Effector memory CD4-positive, alpha-beta T cell (primary cell): Measurements from ENCODE around the gene DYNC2I2.
"Not testable (repeated sequence)": the region's sequence is repeated elsewhere in the genome, so short reads cannot be mapped to it uniquely, and the experiment has no call there.

Experiments used
- DNase-seq, 3 donors: peaks; one replicate each; pipeline ENCODE4 v3.0.0-alpha.2; 2020
- H3K27ac ChIP-seq: 2 replicates; pipeline ENCODE4 v1.7.0; 2013; ENCODE audit warnings: mild to moderate bottlenecking, low read length, moderate library complexity; ENCODE audit not compliant: insufficient read depth, poor library complexity, severe bottlenecking
- H3K27me3 ChIP-seq: replicated peaks from 2 replicates; pipeline ENCODE4 v1.7.0; 2013; ENCODE audit warnings: mild to moderate bottlenecking, low read length; ENCODE audit not compliant: insufficient read depth, control insufficient read depth, poor library complexity, severe bottlenecking
- H3K36me3 ChIP-seq: 2 replicates; pipeline ENCODE4 v1.7.0; 2013; ENCODE audit warnings: mild to moderate bottlenecking, low read length, moderate library complexity; ENCODE audit not compliant: control insufficient read depth, insufficient read depth
- H3K4me1 ChIP-seq: 2 replicates; pipeline ENCODE4 v1.7.0; 2013; ENCODE audit warnings: low read length, mild to moderate bottlenecking; ENCODE audit not compliant: control insufficient read depth, insufficient read depth, poor library complexity, severe bottlenecking
- H3K4me3 ChIP-seq: 2 replicates; pipeline ENCODE4 v1.7.0; 2013; ENCODE audit warnings: low read length, low read depth, mild to moderate bottlenecking; ENCODE audit not compliant: insufficient read depth, poor library complexity, severe bottlenecking
- H3K9me3 ChIP-seq: 2 replicates; pipeline ENCODE4 v1.7.0; 2013; ENCODE audit warnings: mild to moderate bottlenecking, low read length, moderate library complexity; ENCODE audit not compliant: control insufficient read depth

DYNC2I2 gene

DNA sequence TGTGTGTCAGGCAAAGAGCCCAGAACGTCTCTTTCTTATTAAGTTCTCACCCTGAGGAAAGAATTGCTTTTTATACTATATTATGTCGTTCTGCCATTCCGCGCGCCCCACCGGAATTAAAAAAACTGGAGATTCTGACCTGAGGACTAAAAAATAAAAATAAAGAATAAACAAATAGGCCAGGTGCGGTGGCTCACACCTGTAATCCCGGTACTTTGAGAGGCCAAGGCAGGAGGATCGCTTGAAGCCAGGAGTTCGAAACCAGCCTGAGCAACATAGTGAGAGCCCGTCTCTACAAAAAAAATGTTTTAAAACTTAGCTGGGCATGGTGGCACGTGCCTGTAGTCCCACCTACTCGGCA lies 677 bp upstream of the DYNC2I2 start:
- Histone ChIP-seq H3K4me3 (peak overlapping the region; percentile 84), H3K36me3 (no peaks in the 10 kb centered on the region), H3K27ac (peak overlapping the region; percentile 94), H3K9me3 (no peaks in the 10 kb centered on the region), H3K4me1 (peaks cover 4% of the 10 kb centered on the region), H3K27me3 (no peaks in the 10 kb centered on the region)
- DNase-seq = no peak

DNA sequence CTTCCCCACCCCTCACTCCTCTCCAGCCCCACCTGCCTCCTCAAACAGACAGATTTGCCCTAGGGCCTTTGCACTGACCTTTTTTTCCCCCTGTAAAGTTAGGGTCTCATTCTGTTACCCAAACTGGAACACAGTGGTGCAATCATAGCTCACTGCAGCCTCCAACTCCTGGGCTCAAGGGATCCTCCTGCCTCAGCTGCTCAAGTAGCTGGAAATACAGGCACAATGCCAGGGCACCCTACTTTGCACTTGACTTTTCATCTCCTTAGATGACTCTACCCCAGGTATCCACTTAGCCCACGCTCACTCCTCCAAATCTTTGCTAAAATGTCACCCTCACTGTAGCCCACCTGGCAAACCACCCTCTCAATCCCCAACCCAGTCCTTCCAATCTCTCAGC lies 2.2 kb downstream of the DYNC2I2 start:
- H3K27ac ChIP-seq = no peak overlapping the region
- H3K36me3 ChIP-seq = no peaks in the 10 kb centered on the region
- no peaks in the 10 kb centered on the region for H3K27me3 ChIP-seq
- no peaks in the 10 kb centered on the region for H3K9me3 ChIP-seq
- H3K4me3 ChIP-seq = no peak overlapping the region
- H3K4me1 ChIP-seq = peaks cover 4% of the 10 kb centered on the region
- no peak for DNase-seq

DNA sequence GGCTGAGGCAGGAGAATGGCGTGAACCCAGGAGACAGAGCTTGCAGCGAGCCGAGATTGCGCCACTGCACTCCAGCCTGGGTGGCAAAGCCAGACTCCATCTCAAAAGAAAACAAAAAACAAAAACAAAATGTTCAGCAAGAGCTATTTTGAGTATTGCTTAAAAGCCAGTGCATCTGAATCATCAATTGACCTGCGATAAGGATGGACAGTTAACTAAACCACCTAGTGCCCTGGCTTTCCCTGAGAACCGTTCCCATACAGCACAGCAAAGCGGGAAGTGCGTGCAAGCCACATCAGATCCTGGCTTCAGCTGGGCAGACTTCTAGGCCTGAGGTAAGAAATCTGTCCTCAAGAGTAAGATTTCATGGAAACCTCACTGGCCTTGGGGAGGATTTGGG lies 2.7 kb downstream of the DYNC2I2 start:
- Histone ChIP-seq H3K27me3 (no peaks in the 10 kb centered on the region), H3K4me3 (no peak overlapping the region), H3K27ac (no peak overlapping the region), H3K9me3 (no peaks in the 10 kb centered on the region), H3K4me1 (peaks cover 4% of the 10 kb centered on the region), H3K36me3 (no peaks in the 10 kb centered on the region)
- no peak for DNase-seq

DNA sequence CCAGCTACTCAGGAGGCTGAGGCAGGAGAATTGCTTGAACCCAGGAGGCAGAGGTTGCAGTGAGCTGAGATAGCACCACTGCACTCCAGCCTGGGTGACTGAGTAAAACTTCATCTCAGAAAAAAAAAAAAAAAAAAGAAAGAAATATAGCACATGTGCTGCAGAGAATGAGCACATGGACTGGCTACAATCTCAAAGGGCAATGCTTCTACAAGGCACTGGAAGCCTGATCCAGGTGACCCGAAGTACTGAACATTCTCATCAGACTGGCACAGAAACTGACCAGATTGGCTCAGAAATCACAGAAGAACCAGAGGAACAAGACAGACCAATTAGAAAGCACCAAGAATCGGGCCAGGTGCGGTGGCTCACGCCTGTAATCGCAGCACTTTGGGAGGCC lies 4.8 kb downstream of the DYNC2I2 start:
- peaks cover 4% of the 10 kb centered on the region for H3K4me1 ChIP-seq
- no peaks in the 10 kb centered on the region for H3K36me3 ChIP-seq
- H3K27me3 ChIP-seq = no peaks in the 10 kb centered on the region
- no peaks in the 10 kb centered on the region for H3K9me3 ChIP-seq
- DNase-seq = no peak
- no peak overlapping the region for H3K4me3 ChIP-seq
- H3K27ac ChIP-seq = no peak overlapping the region

DNA sequence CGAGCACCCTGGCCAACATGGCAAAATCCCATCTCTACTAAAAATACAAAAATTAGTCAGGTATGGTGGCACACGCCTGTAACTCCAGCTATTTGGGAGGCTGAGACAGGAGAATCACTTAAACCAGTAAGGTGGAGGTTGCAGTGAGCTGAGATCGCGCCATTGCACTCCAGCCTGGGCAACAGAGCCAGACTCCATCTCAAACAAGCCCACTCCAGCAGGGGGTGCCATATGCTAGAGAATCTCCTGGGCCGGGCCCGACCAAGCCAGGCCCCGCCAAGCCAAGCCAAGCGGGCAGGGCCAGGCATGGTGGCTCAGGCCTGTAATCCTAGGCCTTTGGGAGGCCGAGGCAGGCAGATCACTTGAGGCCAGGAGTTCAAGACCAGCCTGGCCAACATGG lies 8.4 kb downstream of the DYNC2I2 start:
- H3K27me3 ChIP-seq, H3K4me1 ChIP-seq, H3K36me3 ChIP-seq, H3K27ac ChIP-seq, H3K9me3 ChIP-seq, H3K4me3 ChIP-seq: not testable (repeated sequence)
- peak; percentile 33 to 47 (median 42) for DNase-seq

DNA sequence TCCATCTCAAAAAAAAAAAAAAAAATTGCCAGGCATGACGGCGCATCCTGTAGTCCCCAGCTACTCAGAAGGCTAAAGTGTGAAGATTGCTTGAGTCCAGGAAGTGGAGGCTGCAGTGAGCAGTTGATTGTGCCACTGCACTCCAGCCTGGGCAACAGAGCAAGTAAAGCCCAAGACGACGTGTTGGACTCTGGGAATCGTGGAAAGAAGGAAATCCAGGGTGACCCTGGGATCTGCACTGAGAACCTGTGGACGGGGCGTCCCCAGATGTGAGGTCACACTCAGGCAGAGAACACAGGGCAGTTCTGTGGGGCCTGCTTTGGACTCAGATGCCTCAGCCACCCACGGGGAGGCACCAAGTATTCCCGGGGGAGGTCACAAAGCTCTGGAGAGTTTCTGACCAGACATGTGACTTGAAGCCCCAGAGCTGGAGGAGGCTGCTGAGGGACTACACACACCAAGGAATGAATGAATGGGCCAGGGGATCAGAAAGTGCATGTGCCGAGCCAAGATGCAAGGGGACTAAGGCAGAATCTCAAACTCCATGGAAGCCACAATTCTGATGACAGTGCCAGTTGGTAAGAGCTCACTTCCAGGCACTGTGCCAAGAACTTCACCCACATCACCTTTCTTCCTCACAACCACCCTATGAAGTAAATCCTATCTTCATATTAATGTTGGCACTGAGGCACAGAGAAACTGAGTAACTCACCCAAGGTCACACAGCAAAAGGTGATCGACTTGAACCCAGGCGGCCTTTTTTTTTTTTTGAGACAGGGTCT lies 12.9 kb downstream of the DYNC2I2 start:
- no peaks in the 10 kb centered on the region for H3K36me3 ChIP-seq
- H3K9me3 ChIP-seq = no peaks in the 10 kb centered on the region
- H3K4me3 ChIP-seq = no peak overlapping the region
- no peak for DNase-seq
- no peaks in the 10 kb centered on the region for H3K4me1 ChIP-seq
- H3K27me3 ChIP-seq = no peaks in the 10 kb centered on the region
- no peak overlapping the region for H3K27ac ChIP-seq

DNA sequence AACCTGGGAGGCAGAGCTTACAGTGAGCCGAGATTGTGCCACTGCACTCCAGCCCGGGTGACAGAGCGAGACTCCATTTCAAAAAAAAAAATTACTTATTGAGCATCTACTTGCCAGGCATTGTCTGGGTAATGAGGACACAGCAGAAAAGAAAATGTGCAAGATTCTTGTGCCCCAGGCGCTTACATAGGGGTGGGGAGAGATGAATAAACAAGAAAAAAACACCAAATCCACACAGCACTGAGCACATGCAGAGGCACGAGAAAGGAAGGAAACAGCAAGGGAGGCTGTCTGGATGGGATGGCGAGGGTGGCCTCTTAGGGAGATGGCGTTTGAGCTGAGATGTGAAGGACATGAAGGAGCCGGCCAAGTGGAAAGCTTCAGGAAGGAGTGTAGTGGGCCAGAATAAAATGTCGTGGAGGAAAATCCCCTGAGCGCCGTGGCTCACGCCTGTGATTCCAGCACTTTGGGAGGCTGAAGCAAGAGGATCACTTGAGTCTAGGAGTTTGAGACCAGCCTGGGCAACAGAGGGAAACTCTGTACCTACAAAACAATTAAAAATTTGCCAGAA lies 13.9 kb downstream of the DYNC2I2 start:
- no peak for DNase-seq
- Histone ChIP-seq H3K36me3 (no peaks in the 10 kb centered on the region), H3K9me3 (no peaks in the 10 kb centered on the region), H3K4me1 (no peaks in the 10 kb centered on the region), H3K27me3 (no peaks in the 10 kb centered on the region), H3K27ac (no peak overlapping the region), H3K4me3 (no peak overlapping the region)

DNA sequence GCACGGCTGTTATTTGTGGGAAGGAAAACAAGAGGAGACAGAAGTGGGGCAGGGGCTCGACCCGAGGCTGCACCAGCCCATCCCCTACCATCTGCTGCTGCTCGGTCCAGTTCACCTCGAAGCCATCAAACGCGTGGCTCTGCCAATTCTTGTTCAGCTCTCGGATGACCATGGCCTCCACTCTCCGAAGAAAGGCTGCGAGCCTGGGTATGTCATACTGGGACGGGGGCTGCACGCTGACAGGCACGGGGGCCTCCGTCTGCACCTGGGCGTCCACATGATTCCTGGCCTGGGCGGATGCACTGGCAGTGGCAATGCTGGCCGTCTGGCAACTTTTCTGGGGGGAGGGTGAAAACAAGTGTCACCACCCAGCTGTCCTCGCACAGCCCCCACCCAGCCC lies 16.0 kb downstream of the DYNC2I2 start:
- Histone ChIP-seq H3K4me1 (no peaks in the 10 kb centered on the region), H3K9me3 (no peaks in the 10 kb centered on the region), H3K27me3 (no peaks in the 10 kb centered on the region), H3K27ac (no peak overlapping the region), H3K36me3 (no peaks in the 10 kb centered on the region), H3K4me3 (no peak overlapping the region)
- no peak for DNase-seq

DNA sequence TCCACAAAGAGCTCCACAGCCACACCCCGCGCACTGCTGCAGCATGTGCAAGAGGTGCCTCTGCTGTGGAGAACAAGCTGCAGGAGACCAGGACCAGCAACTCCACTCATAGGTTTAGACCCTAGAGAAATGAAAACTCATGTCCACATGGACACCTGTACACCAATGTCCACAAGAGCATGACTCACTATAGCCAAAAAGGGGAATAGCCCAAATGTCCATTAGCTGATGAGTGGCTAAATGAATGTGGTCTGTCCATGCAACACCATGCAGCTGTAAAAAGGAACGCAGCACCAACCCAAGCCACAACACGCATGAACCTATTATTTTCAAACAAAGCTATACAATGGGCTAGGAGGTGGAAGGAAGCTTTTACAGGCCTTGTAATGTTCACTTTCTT lies 18.1 kb downstream of the DYNC2I2 start:
- Histone ChIP-seq H3K4me1 (no peaks in the 10 kb centered on the region), H3K27ac (no peak overlapping the region)

DNA sequence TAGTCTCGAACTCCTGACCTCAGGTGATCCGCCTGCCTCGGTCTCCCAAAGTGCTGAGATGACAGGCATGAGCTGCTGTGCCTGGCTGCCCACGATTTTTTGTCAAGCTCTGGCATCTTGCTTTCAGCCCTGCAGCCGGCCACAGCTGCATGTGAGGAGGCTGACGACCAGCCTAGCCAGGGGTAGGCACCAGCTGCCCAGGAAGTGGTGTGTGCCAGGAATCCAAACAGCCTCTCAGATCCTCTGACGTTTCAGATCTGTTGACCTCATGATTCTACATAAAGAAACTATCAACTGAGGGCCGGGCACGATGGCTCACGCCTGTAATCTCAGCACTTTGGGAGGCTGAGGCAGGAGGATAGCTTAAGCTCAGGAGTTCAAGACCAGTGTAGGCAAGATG lies 19.0 kb downstream of the DYNC2I2 start:
- no peaks in the 10 kb centered on the region for H3K9me3 ChIP-seq
- no peak overlapping the region for H3K4me3 ChIP-seq
- H3K27ac ChIP-seq = no peak overlapping the region
- no peak for DNase-seq
- peaks cover 16% of the 10 kb centered on the region for H3K36me3 ChIP-seq
- no peaks in the 10 kb centered on the region for H3K4me1 ChIP-seq
- no peaks in the 10 kb centered on the region for H3K27me3 ChIP-seq

More for the DNA sequence above, 18.1 kb downstream of the DYNC2I2 start:
- no peak for DNase-seq
- H3K36me3 ChIP-seq = peaks cover 7% of the 10 kb centered on the region
- H3K4me3 ChIP-seq = no peak overlapping the region
- H3K9me3 ChIP-seq = no peaks in the 10 kb centered on the region
- no peaks in the 10 kb centered on the region for H3K27me3 ChIP-seq
